Measurements from ENCODE around the gene TPRA1.

GRCh38 chr3:127634653-127635052, 44.1 kb upstream of the TPRA1 start:
- TF ChIP-seq CTCF (IDR thresholded peaks at IDR 0.05) (no peak), POLR2A (IDR thresholded peaks at IDR 0.05) (no peak)

All from thyroid gland (tissue), 4 donors.